H1 (cell line): ENCODE measurements around the gene CLEC2D. TPM values are rescaled to one million over a fixed set of nuclear protein-coding genes. Genes with fewer than 3 reads are reported as not detected.

ENCODE experiments used
- ASH2L ChIP-seq: fragments of 200-600, 300-600 bp; sonication (generic); IDR thresholded peaks from one replicate; pipeline ENCODE4 v1.7.1; 2017; ENCODE audit warnings: low read length
- GABPA ChIP-seq: IDR thresholded peaks from 2 replicates; pipeline ENCODE4 v1.6.1; 2011; ENCODE audit warnings: mild to moderate bottlenecking, low read length, moderate library complexity, borderline replicate concordance; ENCODE audit not compliant: insufficient read depth
- MAX ChIP-seq: IDR thresholded peaks from 2 replicates; pipeline ENCODE4 v1.6.1; 2012; ENCODE audit warnings: inconsistent platforms
- RAD21 ChIP-seq, 2 experiments: IDR thresholded peaks in 1 of 2; conservative IDR thresholded peaks in 1 of 2; 2 replicates each; pipeline ENCODE4 v1.6.1; 2011; ENCODE audit warnings: low read depth in 2 of 2, low read length in 2 of 2, improper control_type of control experiment in 1 of 2, inconsistent platforms in 1 of 2, mild to moderate bottlenecking in 1 of 2, moderate library complexity in 1 of 2
- SIRT6 ChIP-seq: IDR thresholded peaks from one replicate; pipeline ENCODE4 v1.7.1; 2012; ENCODE audit warnings: low read length, inconsistent platforms
- polyA plus RNA-seq, 7 experiments: library from polyadenylated mRNA; depleted of rRNA in 3 of 7; stranded (reverse) in 5 of 7; unstranded in 2 of 7; fragments of >200 nt in 5 of 7; fragments of 200-250 nt in 2 of 7; gene quantifications; 1 replicate in 5 of 7; 2 replicates in 1 of 7; 4 replicates in 1 of 7; pipeline versions ENCODE4 v1.2.1 to v1.2.3, GENCODE V29; 2011 to 2013; ENCODE audit warnings: missing spikeins in 2 of 7, mixed read lengths in 2 of 7
- total RNA-seq: library from RNA; stranded (reverse); fragmentation: NEBNext Ultra II Directional; extraction: Animal tissue kit (Norgen Biotek cat#: 25700); gene quantifications from 2 replicates; pipeline ENCODE4 v1.2.1, GENCODE V29; 2021

Gene CLEC2D
- total and polyA plus RNA-seq, 2 of the 8 experiments (the other 6 are each of a cell fraction or from before 2014, with no cell fraction given) = 4.2 to 6.2 TPM

- TF ChIP-seq RAD21 (IDR thresholded peaks at IDR 0.05 in 1 of 2, conservative IDR thresholded peaks at IDR 0.05 in 1 of 2; ENCODE audit: low read depth in 2 of 2, low read length in 2 of 2) = no peak
- no peak for TF ChIP-seq ASH2L
- no peak for TF ChIP-seq SIRT6
- TF ChIP-seq GABPA = no peak
- TF ChIP-seq MAX = no peak
These were observed 29.5 kb upstream of the CLEC2D start (continued) for GRCh38 chr12:9640024-9640423.
